ENCODE measurements around the gene USH2A.

GRCh38 chr1:216154063-216154462 is 269.2 kb downstream of the USH2A start:
- TF ChIP-seq CTCF (IDR thresholded peaks at IDR 0.05): no peak
- TF ChIP-seq POLR2A (IDR thresholded peaks at IDR 0.05): no peak

Data from adrenal gland (tissue), 5 donors.